Sigmoid colon (tissue), 7 donors: ENCODE data around the gene MYO10. TPM values are rescaled to one million over a fixed set of nuclear protein-coding genes. Genes with fewer than 3 reads are reported as not detected.

ENCODE experiments used
- DNase-seq: peaks from one replicate; pipeline ENCODE4 v3.0.0-alpha.2; 2019
- H3K27ac ChIP-seq, 4 donors: fragments of 200-600 bp; sonication (generic); one replicate each; pipeline ENCODE4 v1.5.1; 2016 to 2019; ENCODE audit warnings: mild to moderate bottlenecking in 1 of 4
- H3K27me3 ChIP-seq, 3 donors: fragments of 200-600 bp; sonication (generic); one replicate each; pipeline ENCODE4 v1.5.1; 2019; ENCODE audit warnings: mild to moderate bottlenecking in 1 of 3
- H3K36me3 ChIP-seq, 4 donors: fragments of 200-600 bp; sonication (generic); one replicate each; pipeline ENCODE4 v1.5.1; 2016 to 2019
- H3K4me1 ChIP-seq, 4 donors: fragments of 200-600 bp; sonication (generic); one replicate each; pipeline ENCODE4 v1.5.1; 2017 to 2019
- H3K4me3 ChIP-seq, 4 donors: fragments of 200-600 bp; sonication (generic); one replicate each; pipeline ENCODE4 v1.5.1; 2017 to 2019; ENCODE audit warnings: mild to moderate bottlenecking in 2 of 4, moderate library complexity in 1 of 4
- H3K9me3 ChIP-seq, 4 donors: fragments of 200-600 bp in 3 of 4; sonication (generic) in 3 of 4; one replicate each; pipeline versions ENCODE4 v1.5.1 to v1.6.1; 2013 to 2019
- EP300 ChIP-seq, 4 donors: sonication (generic); formaldehyde crosslinking; IDR thresholded peaks; one replicate each; pipeline ENCODE4 v1.6.1; 2017; ENCODE audit warnings: antibody characterized with exemption in 4 of 4
- POLR2A ChIP-seq, 2 donors: fragments of 450-650 bp; IDR thresholded peaks; one replicate each; pipeline ENCODE4 v1.6.1; 2016; ENCODE audit warnings: antibody characterized with exemption in 2 of 2, mild to moderate bottlenecking in 2 of 2, moderate library complexity in 2 of 2
- POLR2AphosphoS5 ChIP-seq, 4 donors: sonication (generic); formaldehyde crosslinking; IDR thresholded peaks; one replicate each; pipeline ENCODE4 v1.6.1; 2017; ENCODE audit warnings: antibody characterized with exemption in 4 of 4
- WGBS, 2 donors: extraction: QIAGEN DNeasy Blood & Tissue Kit; methylation state at CpG; one replicate each; pipeline ENCODE4 v1.1.7; 2013; 5-methylcytosine and 5-hydroxymethylcytosine counted together
- intact Hi-C: fragments of 100-400 bp; cut with DNase I; formaldehyde crosslinking; loops from one replicate; pipeline ENCODE4 v1.15.1; 2023
- polyA plus RNA-seq, 3 donors: library from polyadenylated mRNA; stranded (reverse); fragments of 200-250 nt; gene quantifications; one replicate each; pipeline ENCODE4 v1.2.3, GENCODE V29; 2013
- total RNA-seq, 4 donors: library from RNA; depleted of rRNA; stranded (reverse); fragments of >200 nt; gene quantifications; one replicate each; pipeline ENCODE4 v1.1.0, GENCODE V29; 2016
- TF ChIP-seq, protein P1 (sequence below), 4 experiments: fragments of 450-650 bp in 3 of 4; fragments of 200-600 bp in 1 of 4; IDR thresholded peaks; one replicate each; pipeline ENCODE4 v1.5.1; 2016 to 2019; ENCODE audit warnings: antibody characterized with exemption in 4 of 4, mild to moderate bottlenecking in 3 of 4, moderate library complexity in 2 of 4
- donor health status: healthy with polysubstance abuse.
- donor health status: Bipolar disorder and iron deficiency.
- donor health status: healthy.

Gene MYO10
- total and polyA plus RNA-seq, 7 donors: 3.9 to 20.3 (median 8.3) TPM

DNA sequence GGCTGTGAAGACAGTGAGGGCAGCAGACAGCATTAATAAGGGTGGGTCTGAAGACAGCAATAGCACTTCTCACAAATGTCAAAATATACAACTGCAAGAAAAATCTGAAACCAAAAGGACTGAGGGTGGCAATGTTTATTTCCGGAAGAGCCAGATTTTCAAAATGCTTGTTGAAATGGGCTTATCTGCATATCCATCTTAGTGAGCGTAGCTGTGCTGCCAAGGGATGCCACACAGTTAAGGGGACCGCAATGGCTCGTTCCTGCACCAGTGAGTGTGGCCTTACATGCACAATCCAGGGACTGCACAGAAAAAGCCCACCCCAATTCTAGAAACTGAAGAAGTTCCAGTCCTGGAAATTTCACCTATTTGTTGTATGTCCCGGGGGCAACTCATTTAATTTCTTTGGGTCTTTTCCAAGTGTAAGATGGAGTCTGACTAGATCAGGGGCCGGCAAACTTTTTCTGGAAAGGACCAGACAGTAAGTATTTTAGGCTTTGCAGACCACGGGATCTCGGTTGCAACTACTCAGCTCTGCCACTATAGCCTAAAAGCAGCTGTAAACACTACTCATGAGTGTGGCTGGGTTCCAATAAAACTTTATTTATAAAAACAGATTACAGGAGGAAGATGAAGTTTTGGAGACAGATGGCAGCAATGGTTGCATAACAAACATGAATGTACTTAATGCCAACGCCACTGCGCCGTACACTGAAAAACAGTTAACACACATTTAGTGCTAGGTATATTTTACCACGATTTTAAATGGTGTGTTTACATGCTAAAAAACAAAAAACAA, 154.1 kb downstream of the MYO10 start:
- WGBS, 2 donors: 96% methylated on average over 12 of the region's 12 CpGs
- H3K9me3 ChIP-seq: no peaks in the 10 kb centered on the region
- DNase-seq: no peak
- intact Hi-C loops: no loop called here
- H3K36me3 ChIP-seq: no peaks in the 10 kb centered on the region
- TF ChIP-seq EP300 (IDR thresholded peaks at IDR 0.05) (no peak), POLR2A (IDR thresholded peaks at IDR 0.05) (no peak), POLR2AphosphoS5 (IDR thresholded peaks at IDR 0.05) (no peak)
- TF ChIP-seq, protein P1, sequence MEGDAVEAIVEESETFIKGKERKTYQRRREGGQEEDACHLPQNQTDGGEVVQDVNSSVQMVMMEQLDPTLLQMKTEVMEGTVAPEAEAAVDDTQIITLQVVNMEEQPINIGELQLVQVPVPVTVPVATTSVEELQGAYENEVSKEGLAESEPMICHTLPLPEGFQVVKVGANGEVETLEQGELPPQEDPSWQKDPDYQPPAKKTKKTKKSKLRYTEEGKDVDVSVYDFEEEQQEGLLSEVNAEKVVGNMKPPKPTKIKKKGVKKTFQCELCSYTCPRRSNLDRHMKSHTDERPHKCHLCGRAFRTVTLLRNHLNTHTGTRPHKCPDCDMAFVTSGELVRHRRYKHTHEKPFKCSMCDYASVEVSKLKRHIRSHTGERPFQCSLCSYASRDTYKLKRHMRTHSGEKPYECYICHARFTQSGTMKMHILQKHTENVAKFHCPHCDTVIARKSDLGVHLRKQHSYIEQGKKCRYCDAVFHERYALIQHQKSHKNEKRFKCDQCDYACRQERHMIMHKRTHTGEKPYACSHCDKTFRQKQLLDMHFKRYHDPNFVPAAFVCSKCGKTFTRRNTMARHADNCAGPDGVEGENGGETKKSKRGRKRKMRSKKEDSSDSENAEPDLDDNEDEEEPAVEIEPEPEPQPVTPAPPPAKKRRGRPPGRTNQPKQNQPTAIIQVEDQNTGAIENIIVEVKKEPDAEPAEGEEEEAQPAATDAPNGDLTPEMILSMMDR (IDR thresholded peaks at IDR 0.05): no peak
- H3K27ac ChIP-seq: no peak overlapping the region
- H3K4me1 ChIP-seq: no peaks in the 10 kb centered on the region
- no peak overlapping the region for H3K4me3 ChIP-seq
- H3K27me3 ChIP-seq: no peaks in the 10 kb centered on the region

GRCh38 chr5:16780325-16780724, 155.8 kb downstream of the MYO10 start:
- TF ChIP-seq POLR2AphosphoS5 (IDR thresholded peaks at IDR 0.05) (no peak), EP300 (IDR thresholded peaks at IDR 0.05) (no peak), POLR2A (IDR thresholded peaks at IDR 0.05) (no peak)
- TF ChIP-seq, protein P1 (IDR thresholded peaks at IDR 0.05): no peak
- Histone ChIP-seq H3K27me3 (no peaks in the 10 kb centered on the region), H3K4me3 (no peak overlapping the region), H3K27ac (no peak overlapping the region), H3K36me3 (no peaks in the 10 kb centered on the region), H3K9me3 (no peaks in the 10 kb centered on the region), H3K4me1 (no peaks in the 10 kb centered on the region)
- DNase-seq: no peak
- 80 to 83% methylated on average over 6 of the region's 6 CpGs for WGBS, 2 donors
- intact Hi-C loops: no loop called here

GRCh38 chr5:16777432-16777831, 158.7 kb downstream of the MYO10 start:
- TF ChIP-seq POLR2AphosphoS5 (IDR thresholded peaks at IDR 0.05) (no peak), EP300 (IDR thresholded peaks at IDR 0.05) (no peak), POLR2A (IDR thresholded peaks at IDR 0.05) (no peak)
- TF ChIP-seq, protein P1 (IDR thresholded peaks at IDR 0.05): no peak
- intact Hi-C loops: no loop called here
- DNase-seq: no peak
- H3K4me3 ChIP-seq: no peak overlapping the region
- H3K4me1 ChIP-seq: no peaks in the 10 kb centered on the region
- H3K9me3 ChIP-seq: no peaks in the 10 kb centered on the region
- H3K27me3 ChIP-seq: no peaks in the 10 kb centered on the region
- no peaks in the 10 kb centered on the region for H3K36me3 ChIP-seq
- H3K27ac ChIP-seq: no peak overlapping the region
- 93 to 95% methylated on average over 5 of the region's 5 CpGs for WGBS, 2 donors

DNA sequence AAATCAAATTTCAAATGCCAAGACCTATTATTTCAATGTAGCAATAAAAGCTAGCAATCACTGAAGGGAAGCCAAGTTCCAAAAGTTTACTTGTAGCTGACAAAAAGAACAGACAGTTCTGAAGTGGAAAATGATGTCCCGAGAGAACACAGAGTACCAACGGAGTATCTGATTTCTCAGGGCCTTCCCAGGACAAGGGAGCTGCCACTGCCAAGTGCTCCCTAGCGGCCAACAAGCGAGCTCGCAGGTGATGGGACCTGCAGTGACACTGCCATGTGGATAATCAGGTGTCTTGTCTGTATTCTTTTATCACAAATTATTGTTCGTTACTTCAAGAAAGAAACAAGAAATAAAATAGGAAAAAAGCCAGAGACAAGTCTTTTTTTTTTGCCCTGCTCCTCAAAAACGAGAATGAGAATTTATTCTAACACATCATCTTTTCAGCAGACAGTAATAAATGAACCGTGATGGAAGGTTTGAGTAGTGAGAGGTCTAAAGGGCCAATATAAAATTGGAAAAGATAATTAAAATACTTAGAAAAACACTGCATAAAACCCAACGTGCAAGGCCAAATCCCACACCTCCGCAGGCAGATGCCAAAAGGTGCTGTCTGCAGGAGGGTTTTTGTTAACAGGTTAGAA, 159.4 kb downstream of the MYO10 start:
- Histone ChIP-seq H3K9me3 (no peaks in the 10 kb centered on the region), H3K4me3 (no peak overlapping the region), H3K36me3 (no peaks in the 10 kb centered on the region), H3K4me1 (no peaks in the 10 kb centered on the region), H3K27me3 (no peaks in the 10 kb centered on the region), H3K27ac (no peak overlapping the region)
- WGBS, 2 donors: 65 to 74% methylated on average over 10 of the region's 10 CpGs
- intact Hi-C loops: no loop called here
- DNase-seq: no peak
- TF ChIP-seq, protein P1 (IDR thresholded peaks at IDR 0.05): peak in 1 of 4 experiments; percentile 12
- TF ChIP-seq POLR2A (IDR thresholded peaks at IDR 0.05) (no peak), EP300 (IDR thresholded peaks at IDR 0.05) (peak in 1 of 4 donors; percentile 63), POLR2AphosphoS5 (IDR thresholded peaks at IDR 0.05) (peak in 2 of 4 donors; percentile 26 to 56)
